LNCaP clone FGC (cell line): ENCODE results near the gene MYH4.

Experiments
- DNase-seq: peaks from one replicate; pipeline ENCODE4 v3.0.0-alpha.2; 2011; ENCODE audit warnings: low read depth
- H3K4me3 ChIP-seq: 2 replicates; pipeline ENCODE4 v1.5.1; 2011; ENCODE audit warnings: mild to moderate bottlenecking, low read depth, low read length, control low read depth
- CTCF ChIP-seq: IDR thresholded peaks from 2 replicates; pipeline ENCODE4 v1.5.1; 2012; ENCODE audit warnings: mild to moderate bottlenecking; ENCODE audit not compliant: control insufficient read depth, insufficient read depth; ENCODE audit errors: extremely low read depth

The MYH4 gene

GRCh38 chr17:10499950-10500349 is 30.6 kb upstream of the MYH4 start:
- peak; percentile 39 for DNase-seq
- H3K4me3 ChIP-seq = no peak overlapping the region
- TF ChIP-seq CTCF = no peak

GRCh38 chr17:10492004-10492403 is 22.6 kb upstream of the MYH4 start:
- DNase-seq = no peak

DNA sequence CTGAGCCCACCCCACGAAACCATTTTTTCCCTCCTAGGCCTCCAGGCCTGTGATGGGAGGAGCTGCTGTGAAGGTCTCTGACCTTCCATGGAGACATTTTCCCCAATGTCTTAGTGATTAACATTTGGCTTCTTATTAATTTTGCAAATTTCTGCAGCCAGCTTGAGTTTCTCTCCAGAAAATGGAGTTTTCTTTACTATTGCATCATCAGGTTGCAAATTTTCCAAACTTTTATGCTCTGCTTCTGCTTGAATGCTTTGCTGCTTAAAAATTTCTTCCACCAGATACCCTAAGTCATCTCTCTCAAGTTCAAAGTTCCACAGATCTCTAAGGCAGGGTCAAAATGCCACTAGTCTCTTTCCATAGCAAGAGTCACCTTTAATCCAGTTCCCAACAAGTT is 12.9 kb upstream of the MYH4 start:
- H3K4me3 ChIP-seq = no peak overlapping the region
- TF ChIP-seq CTCF = no peak
- DNase-seq = no peak

More at GRCh38 chr17:10492004-10492403, 22.6 kb upstream of the MYH4 start:
- TF ChIP-seq CTCF = no peak
- no peak overlapping the region for H3K4me3 ChIP-seq

DNA sequence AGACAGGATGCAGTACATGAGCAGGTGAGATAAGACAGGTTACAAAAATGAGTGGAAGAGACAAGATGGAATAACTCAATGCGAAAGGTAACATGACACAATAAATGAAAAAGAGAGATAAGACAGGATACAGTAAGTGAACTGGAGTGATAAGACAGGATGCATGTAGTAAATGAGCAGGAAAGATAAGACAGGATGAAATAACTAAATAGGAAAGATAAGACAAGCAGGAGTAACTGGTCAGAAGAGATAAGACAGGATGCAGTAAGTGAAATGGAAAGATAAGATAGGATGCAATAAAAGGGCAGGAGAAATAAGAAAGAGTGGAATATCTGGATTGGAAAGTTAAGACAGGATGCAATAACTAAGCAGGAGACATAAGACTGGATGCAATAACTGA is 8.3 kb upstream of the MYH4 start:
- TF ChIP-seq CTCF = no peak
- no peak overlapping the region for H3K4me3 ChIP-seq
- DNase-seq = no peak

DNA sequence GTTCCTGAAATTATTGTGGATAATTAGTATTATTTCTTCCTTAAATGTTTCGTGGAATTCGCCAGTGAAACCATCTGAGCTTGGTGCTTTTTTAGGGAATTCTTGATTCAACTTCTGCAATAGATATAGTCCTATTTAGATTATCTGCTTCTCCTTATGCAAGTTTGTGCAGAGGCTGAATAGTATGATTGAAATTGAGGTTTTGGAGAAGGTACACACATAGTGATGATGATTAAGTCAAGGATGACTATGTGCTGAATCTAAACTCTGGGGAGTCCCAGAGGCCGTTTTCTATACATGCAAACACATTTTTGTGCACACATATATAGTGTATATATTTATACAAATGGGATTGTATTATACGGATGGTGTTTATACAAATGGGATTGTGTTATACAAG is 5.2 kb upstream of the MYH4 start:
- no peak for TF ChIP-seq CTCF
- H3K4me3 ChIP-seq = no peak overlapping the region
- DNase-seq = no peak

DNA sequence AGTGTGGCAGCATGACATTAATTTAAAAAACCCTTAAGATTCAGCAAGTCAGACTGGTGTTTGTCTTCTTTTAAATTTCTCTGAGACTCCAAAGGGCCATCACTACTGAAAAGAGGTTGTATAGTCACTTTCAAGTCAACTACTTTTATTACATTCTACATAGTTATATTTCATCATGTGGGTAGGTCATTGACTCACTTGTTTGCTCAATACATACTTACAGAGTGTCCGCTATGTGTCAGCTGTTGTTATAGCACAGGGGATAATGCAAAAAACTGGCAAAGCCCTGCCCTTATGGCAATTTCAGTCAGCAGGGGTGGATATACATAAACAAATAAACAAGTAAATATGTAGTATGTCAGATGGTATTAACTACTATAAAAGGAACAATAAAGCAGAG is 2.5 kb upstream of the MYH4 start:
- TF ChIP-seq CTCF = no peak
- no peak overlapping the region for H3K4me3 ChIP-seq
- no peak for DNase-seq

GRCh38 chr17:10463402-10463801 is 6.0 kb downstream of the MYH4 start:
- no peak overlapping the region for H3K4me3 ChIP-seq
- TF ChIP-seq CTCF = no peak
- DNase-seq = no peak
